GM23338 (cell line): ENCODE data around the gene ACSL6.

Source experiments
- CREB1 ChIP-seq: fragments of 250-450 bp; sonication (Bioruptor Pico); IDR thresholded peaks from 2 replicates; pipeline ENCODE4 v1.5.0; 2020; ENCODE audit warnings: low read depth, mild to moderate bottlenecking, moderate library complexity
- EZH2 ChIP-seq: fragments of 200-600 bp; sonication (generic); IDR thresholded peaks from one replicate; pipeline ENCODE4 v1.8.0; 2017; ENCODE audit warnings: antibody characterized with exemption, mild to moderate bottlenecking, low read depth; ENCODE audit not compliant: unreplicated experiment
- EZH2phosphoT487 ChIP-seq: fragments of 200-600 bp; sonication (generic); IDR thresholded peaks from one replicate; pipeline ENCODE4 v1.8.1; 2018; ENCODE audit warnings: antibody characterized with exemption; ENCODE audit not compliant: unreplicated experiment
- JUNB ChIP-seq: IDR thresholded peaks from one replicate; pipeline ENCODE4 v1.6.1; 2016; ENCODE audit warnings: antibody characterized with exemption; ENCODE audit not compliant: unreplicated experiment
- NANOG ChIP-seq: IDR thresholded peaks from 2 replicates; pipeline ENCODE4 v1.6.1; 2016; ENCODE audit warnings: antibody characterized with exemption, borderline replicate concordance
- POLR2AphosphoS5 ChIP-seq: IDR thresholded peaks from 2 replicates; pipeline ENCODE4 v1.6.1; 2016; ENCODE audit warnings: antibody characterized with exemption, low read depth
- STAT1 ChIP-seq: IDR thresholded peaks from one replicate; pipeline ENCODE4 v1.6.1; 2016; ENCODE audit warnings: antibody characterized with exemption; ENCODE audit not compliant: unreplicated experiment
- ZNF114 ChIP-seq: fragments of 250-450 bp; sonication (Bioruptor Pico); IDR thresholded peaks from 2 replicates; pipeline ENCODE4 v1.5.0; 2020; ENCODE audit warnings: mild to moderate bottlenecking, moderate library complexity
- ZNF331 ChIP-seq: fragments of 250-450 bp; sonication (Bioruptor Pico); IDR thresholded peaks from 2 replicates; pipeline ENCODE4 v1.5.0; 2020; ENCODE audit warnings: low read depth, mild to moderate bottlenecking, moderate library complexity
- TF ChIP-seq, protein P1 (sequence below), 2 experiments: fragments of 200-600 bp in 1 of 2; sonication (generic) in 1 of 2; conservative IDR thresholded peaks; 2 replicates each; pipeline versions ENCODE4 v1.5.1 to v1.6.1; 2016 to 2017; ENCODE audit warnings: antibody characterized with exemption in 2 of 2, low read depth in 2 of 2, mild to moderate bottlenecking in 2 of 2, moderate library complexity in 1 of 2
- TF ChIP-seq, protein P2 (sequence below): IDR thresholded peaks from 2 replicates; pipeline ENCODE4 v1.6.1; 2016; ENCODE audit warnings: antibody characterized with exemption
- TF ChIP-seq, protein P3 (sequence below): IDR thresholded peaks from one replicate; pipeline ENCODE4 v1.6.1; 2018; ENCODE audit warnings: antibody characterized with exemption; ENCODE audit not compliant: unreplicated experiment
- TF ChIP-seq, protein P4 (sequence below): fragments of 250-450 bp; sonication (Bioruptor Pico); IDR thresholded peaks from 2 replicates; pipeline ENCODE4 v1.5.0; 2020; ENCODE audit warnings: mild to moderate bottlenecking, moderate library complexity

DNA sequence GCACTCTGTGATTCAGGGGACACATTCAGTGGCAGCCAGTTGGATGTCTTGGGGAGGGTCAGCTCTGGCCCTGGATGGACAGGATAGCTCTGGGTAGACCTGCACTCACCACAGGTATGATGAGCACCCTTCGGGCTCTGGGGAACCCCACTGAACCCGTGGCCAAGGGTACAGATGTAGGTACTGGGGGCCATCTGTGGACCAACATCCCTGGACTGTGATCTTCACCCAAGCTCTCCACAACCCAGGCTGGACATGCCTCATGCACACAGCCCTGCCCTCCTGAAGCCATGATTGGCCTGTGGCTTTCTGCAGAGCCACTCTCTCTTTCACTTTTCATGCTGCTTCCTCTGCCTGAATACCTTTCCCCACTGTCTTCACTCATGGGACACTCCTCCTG, 15.6 kb upstream of the ACSL6 start:
- TF ChIP-seq, protein P1, sequence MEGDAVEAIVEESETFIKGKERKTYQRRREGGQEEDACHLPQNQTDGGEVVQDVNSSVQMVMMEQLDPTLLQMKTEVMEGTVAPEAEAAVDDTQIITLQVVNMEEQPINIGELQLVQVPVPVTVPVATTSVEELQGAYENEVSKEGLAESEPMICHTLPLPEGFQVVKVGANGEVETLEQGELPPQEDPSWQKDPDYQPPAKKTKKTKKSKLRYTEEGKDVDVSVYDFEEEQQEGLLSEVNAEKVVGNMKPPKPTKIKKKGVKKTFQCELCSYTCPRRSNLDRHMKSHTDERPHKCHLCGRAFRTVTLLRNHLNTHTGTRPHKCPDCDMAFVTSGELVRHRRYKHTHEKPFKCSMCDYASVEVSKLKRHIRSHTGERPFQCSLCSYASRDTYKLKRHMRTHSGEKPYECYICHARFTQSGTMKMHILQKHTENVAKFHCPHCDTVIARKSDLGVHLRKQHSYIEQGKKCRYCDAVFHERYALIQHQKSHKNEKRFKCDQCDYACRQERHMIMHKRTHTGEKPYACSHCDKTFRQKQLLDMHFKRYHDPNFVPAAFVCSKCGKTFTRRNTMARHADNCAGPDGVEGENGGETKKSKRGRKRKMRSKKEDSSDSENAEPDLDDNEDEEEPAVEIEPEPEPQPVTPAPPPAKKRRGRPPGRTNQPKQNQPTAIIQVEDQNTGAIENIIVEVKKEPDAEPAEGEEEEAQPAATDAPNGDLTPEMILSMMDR (conservative IDR thresholded peaks at IDR 0.05; ENCODE audit: low read depth in 2 of 2) = no peak
- no peak for TF ChIP-seq EZH2
- no peak for TF ChIP-seq POLR2AphosphoS5
- TF ChIP-seq CREB1 (CRISPR knock-in tag) = no peak
- TF ChIP-seq EZH2phosphoT487 = no peak
- TF ChIP-seq, protein P2, sequence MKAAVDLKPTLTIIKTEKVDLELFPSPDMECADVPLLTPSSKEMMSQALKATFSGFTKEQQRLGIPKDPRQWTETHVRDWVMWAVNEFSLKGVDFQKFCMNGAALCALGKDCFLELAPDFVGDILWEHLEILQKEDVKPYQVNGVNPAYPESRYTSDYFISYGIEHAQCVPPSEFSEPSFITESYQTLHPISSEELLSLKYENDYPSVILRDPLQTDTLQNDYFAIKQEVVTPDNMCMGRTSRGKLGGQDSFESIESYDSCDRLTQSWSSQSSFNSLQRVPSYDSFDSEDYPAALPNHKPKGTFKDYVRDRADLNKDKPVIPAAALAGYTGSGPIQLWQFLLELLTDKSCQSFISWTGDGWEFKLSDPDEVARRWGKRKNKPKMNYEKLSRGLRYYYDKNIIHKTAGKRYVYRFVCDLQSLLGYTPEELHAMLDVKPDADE = no peak
- TF ChIP-seq JUNB = no peak
- TF ChIP-seq, protein P3, sequence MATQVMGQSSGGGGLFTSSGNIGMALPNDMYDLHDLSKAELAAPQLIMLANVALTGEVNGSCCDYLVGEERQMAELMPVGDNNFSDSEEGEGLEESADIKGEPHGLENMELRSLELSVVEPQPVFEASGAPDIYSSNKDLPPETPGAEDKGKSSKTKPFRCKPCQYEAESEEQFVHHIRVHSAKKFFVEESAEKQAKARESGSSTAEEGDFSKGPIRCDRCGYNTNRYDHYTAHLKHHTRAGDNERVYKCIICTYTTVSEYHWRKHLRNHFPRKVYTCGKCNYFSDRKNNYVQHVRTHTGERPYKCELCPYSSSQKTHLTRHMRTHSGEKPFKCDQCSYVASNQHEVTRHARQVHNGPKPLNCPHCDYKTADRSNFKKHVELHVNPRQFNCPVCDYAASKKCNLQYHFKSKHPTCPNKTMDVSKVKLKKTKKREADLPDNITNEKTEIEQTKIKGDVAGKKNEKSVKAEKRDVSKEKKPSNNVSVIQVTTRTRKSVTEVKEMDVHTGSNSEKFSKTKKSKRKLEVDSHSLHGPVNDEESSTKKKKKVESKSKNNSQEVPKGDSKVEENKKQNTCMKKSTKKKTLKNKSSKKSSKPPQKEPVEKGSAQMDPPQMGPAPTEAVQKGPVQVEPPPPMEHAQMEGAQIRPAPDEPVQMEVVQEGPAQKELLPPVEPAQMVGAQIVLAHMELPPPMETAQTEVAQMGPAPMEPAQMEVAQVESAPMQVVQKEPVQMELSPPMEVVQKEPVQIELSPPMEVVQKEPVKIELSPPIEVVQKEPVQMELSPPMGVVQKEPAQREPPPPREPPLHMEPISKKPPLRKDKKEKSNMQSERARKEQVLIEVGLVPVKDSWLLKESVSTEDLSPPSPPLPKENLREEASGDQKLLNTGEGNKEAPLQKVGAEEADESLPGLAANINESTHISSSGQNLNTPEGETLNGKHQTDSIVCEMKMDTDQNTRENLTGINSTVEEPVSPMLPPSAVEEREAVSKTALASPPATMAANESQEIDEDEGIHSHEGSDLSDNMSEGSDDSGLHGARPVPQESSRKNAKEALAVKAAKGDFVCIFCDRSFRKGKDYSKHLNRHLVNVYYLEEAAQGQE = no peak
- TF ChIP-seq NANOG = no peak
- TF ChIP-seq STAT1 = no peak
- TF ChIP-seq, protein P4, sequence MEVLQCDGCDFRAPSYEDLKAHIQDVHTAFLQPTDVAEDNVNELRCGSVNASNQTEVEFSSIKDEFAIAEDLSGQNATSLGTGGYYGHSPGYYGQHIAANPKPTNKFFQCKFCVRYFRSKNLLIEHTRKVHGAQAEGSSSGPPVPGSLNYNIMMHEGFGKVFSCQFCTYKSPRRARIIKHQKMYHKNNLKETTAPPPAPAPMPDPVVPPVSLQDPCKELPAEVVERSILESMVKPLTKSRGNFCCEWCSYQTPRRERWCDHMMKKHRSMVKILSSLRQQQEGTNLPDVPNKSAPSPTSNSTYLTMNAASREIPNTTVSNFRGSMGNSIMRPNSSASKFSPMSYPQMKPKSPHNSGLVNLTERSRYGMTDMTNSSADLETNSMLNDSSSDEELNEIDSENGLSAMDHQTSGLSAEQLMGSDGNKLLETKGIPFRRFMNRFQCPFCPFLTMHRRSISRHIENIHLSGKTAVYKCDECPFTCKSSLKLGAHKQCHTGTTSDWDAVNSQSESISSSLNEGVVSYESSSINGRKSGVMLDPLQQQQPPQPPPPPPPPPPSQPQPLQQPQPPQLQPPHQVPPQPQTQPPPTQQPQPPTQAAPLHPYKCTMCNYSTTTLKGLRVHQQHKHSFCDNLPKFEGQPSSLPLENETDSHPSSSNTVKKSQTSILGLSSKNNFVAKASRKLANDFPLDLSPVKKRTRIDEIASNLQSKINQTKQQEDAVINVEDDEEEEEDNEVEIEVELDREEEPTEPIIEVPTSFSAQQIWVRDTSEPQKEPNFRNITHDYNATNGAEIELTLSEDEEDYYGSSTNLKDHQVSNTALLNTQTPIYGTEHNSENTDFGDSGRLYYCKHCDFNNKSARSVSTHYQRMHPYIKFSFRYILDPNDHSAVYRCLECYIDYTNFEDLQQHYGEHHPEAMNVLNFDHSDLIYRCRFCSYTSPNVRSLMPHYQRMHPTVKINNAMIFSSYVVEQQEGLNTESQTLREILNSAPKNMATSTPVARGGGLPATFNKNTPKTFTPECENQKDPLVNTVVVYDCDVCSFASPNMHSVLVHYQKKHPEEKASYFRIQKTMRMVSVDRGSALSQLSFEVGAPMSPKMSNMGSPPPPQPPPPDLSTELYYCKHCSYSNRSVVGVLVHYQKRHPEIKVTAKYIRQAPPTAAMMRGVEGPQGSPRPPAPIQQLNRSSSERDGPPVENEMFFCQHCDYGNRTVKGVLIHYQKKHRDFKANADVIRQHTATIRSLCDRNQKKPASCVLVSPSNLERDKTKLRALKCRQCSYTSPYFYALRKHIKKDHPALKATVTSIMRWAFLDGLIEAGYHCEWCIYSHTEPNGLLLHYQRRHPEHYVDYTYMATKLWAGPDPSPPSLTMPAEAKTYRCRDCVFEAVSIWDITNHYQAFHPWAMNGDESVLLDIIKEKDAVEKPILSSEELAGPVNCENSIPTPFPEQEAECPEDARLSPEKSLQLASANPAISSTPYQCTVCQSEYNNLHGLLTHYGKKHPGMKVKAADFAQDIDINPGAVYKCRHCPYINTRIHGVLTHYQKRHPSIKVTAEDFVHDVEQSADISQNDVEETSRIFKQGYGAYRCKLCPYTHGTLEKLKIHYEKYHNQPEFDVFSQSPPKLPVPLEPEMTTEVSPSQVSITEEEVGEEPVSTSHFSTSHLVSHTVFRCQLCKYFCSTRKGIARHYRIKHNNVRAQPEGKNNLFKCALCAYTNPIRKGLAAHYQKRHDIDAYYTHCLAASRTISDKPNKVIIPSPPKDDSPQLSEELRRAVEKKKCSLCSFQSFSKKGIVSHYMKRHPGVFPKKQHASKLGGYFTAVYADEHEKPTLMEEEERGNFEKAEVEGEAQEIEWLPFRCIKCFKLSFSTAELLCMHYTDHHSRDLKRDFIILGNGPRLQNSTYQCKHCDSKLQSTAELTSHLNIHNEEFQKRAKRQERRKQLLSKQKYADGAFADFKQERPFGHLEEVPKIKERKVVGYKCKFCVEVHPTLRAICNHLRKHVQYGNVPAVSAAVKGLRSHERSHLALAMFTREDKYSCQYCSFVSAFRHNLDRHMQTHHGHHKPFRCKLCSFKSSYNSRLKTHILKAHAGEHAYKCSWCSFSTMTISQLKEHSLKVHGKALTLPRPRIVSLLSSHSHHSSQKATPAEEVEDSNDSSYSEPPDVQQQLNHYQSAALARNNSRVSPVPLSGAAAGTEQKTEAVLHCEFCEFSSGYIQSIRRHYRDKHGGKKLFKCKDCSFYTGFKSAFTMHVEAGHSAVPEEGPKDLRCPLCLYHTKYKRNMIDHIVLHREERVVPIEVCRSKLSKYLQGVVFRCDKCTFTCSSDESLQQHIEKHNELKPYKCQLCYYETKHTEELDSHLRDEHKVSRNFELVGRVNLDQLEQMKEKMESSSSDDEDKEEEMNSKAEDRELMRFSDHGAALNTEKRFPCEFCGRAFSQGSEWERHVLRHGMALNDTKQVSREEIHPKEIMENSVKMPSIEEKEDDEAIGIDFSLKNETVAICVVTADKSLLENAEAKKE (CRISPR knock-in tag) = no peak
- TF ChIP-seq ZNF331 (CRISPR knock-in tag) = no peak
- TF ChIP-seq ZNF114 (CRISPR knock-in tag) = no peak
